SK-N-MC (cell line): ENCODE results near the gene MMP1.

Experiments
- EZH2 ChIP-seq: fragments of 200-600 bp; sonication (generic); IDR thresholded peaks from one replicate; pipeline ENCODE4 v1.6.1; 2017; ENCODE audit warnings: antibody characterized with exemption
- FOXP2 ChIP-seq: optimal IDR thresholded peaks from 2 replicates; pipeline ENCODE3; 2011; ENCODE audit warnings: mild to moderate bottlenecking, moderate library complexity; ENCODE audit not compliant: insufficient read depth; ENCODE audit errors: extremely low read length, control extremely low read depth
- POLR2AphosphoS5 ChIP-seq: IDR thresholded peaks from 2 replicates; pipeline ENCODE4 v1.6.1; 2012; ENCODE audit warnings: mild to moderate bottlenecking, low read depth, low read length, borderline replicate concordance

- TF ChIP-seq EZH2 (no peak), POLR2AphosphoS5 (no peak), FOXP2 (no peak)
These were observed 45.5 kb upstream of the MMP1 start, which contains the start of gene MMP3 for GRCh38 chr11:102843489-102843888.
